ENCODE results near the gene EFCAB6.

The EFCAB6 gene

DNA sequence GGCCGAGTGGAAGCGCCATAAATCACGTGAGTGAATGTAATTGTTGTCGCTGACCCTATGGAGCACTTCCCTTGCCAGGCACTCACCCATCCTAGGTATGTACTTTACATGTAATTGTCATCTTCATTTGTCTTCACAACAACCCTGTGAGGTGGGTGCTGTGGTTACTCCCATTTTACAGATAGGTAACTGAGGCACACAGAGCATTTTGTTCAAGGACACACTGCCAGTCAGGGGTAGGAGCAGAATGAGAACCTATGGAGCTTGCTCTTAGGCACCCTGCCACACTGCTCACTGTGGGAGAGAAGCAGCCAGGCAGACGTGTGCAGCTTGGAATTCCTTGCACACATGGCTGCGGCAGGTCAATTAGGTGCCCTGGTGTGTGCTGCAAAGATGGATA is 785 bp upstream of the EFCAB6 start:
- DNase-seq = no peak

DNA sequence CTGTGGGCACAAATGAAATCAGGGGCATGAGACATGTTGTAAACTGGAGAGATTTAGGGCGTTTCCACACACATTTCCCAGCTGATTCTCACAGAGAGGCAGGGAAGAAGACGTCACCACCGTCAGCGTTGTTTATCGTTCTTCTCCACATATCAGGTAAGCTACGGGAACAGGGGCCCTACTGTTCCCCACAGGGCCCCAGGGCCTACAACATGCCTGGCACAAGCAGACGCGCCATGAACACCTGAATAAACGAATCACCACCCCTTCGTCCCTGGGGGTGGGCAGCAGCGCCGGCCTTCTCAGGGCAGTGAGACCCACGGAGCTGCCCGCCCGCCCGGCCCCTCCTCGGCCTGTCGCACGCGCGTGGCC is 342 bp downstream of the EFCAB6 start:
- no peak for DNase-seq

DNA sequence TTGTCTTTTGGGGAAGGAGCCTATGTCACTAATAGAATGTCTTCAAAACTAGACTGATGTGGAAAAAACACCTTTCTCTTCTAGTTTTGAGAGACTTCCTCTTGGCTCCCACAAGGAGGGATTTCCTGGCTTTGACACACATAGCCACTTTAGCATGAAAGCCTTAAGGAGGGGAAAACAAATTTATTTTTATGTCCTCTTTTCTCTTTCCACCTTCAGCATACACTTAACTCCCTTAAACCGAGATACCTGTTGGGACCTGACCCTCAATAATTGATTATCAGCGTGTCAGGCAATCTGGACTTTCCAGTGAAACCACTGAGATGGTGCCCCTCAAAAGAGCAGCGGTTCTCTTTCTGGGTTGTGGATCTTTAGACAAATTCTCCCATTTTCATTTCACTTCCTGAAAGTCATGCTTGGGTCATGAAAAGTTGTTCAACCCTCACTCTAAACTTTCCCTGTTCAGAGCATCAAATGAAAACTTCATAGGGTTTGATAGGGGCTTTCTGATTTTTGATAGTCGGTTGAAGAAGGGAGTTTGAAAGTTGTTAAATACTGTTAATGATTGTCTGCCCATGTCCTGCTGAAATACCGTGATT is 9.1 kb downstream of the EFCAB6 start:
- DNase-seq = no peak

DNA sequence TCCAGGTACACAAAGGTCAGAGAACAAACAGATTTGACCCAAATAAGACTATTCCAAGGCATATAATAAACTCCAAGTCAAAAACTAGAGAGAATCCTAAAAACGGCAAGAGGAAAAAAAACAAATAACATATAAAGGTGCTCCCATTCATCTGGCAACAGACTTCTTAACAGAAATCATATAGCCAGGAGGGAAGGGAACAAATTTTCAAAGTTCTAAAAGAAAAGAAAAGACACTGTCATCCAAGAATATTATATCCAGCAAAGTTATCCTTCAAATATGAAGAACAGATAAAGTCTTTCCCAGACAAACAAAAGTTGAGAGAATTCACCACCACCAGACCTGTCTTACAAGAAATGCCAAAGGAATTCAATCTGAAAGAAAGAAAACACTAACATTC is 11.1 kb downstream of the EFCAB6 start:
- DNase-seq = no peak

DNA sequence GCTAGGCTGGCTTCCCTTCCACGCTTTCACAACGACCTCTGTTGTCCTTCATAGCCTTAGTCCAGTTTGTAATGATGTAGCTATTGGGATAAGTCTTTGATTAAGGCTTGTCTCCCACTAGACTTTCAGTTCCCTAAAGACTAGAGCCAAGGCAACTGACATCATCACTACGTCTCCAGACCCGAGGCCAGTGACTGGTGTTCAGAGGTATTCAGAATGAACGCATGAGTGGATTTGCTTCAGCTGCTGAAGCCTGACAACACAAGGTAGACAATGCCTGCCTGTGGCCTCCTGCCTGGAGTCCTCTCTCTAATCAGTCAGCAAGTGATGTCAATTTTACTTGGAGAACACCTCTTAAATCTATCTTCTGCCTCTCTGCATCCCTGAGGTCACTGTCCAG is 13.6 kb downstream of the EFCAB6 start:
- no peak for DNase-seq

DNA sequence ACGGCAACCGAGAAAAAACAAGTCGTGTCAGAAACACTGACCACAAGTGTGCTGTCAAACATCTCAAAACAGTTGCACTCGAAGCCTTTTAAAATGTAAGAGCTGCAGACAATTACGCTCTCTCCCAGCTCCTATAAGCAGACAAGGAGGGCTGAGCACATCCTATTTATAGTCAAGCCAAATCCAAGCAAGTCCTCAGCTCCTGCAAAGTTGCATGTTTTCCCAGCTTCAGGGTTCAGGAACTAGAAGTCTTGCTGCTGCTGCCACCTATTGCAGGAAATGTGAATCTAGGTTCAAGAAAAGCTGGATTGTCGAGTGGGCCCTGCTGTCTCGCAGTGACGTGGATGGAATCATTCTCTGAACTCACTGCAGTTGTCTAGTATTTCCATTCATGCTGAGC is 15.5 kb downstream of the EFCAB6 start:
- peak; percentile 45 for DNase-seq

DNA sequence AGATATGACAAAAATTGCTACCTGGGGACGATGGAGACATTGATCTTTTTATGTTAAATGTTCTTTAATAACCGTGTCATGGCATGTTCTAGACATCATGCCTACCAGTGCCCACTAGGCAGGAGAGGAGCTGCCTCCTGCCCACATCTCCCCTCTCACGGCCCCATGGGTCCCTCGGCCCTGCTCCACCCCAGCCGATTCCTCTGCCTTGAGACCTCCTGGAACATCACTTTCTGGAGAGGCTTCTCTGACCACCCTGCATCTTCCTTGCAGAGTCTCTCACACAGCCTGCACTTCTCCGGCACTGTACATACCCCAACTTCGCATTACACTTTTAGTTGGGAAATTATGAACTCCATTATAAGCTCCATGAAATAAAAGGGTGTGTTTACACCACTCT is 16.8 kb downstream of the EFCAB6 start:
- DNase-seq = no peak

DNA sequence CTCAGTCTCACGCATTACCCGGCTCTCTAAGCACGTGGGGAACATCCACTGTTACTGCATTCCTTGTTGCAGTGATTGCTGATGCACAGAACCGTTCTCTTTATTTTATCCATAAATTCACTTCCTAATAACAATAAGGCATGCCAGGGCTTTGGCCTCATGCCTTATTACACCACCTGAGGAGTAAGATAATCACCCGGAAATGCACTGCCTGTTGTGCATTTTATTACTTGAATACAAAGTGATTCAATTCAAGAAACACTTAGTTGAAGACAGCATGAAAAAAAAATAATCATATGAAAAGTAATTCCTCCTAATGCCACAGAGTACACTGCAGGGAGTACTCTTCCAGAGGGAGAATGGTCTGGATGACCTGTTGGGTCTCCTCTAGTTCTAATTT is 19.2 kb downstream of the EFCAB6 start:
- DNase-seq = no peak

DNA sequence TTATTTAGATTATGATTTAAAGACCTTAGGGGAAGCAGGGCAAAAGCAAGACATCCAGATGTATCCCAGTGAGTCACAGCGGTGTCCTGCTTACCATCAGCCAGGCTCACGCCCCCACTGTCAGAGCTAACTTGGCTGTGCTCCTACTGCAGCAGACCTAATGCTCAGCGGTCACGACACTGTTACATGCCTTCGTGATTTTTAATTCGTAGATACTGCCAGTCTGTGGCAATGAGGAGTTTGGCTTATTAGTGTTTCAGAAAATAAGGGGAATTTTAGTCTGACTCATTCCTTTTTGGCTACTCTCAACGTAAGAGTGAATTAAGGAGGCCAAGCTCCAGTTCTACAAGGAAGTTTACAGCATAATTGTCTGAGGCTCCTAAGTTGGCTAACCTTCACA is 22.7 kb downstream of the EFCAB6 start:
- DNase-seq = no peak

DNA sequence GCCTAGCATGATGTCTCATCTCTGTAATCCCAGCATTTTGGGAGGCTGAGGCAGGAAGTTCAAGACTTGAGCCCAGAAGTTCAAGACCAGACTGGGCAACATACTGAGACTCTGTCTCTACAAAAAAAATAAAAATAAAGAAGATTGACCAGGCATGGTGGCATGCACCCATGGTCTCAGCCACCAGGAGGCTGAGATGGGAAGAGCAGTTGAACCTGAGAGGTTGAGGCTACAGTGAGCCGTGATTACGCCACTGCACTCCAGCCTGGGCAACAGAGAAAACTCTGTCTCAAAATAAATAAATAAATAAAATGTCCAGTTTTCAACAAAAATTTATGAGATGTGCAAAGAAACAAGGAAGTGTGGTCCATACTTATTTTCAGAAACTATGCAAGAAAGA is 28.3 kb downstream of the EFCAB6 start:
- DNase-seq = no peak

DNA sequence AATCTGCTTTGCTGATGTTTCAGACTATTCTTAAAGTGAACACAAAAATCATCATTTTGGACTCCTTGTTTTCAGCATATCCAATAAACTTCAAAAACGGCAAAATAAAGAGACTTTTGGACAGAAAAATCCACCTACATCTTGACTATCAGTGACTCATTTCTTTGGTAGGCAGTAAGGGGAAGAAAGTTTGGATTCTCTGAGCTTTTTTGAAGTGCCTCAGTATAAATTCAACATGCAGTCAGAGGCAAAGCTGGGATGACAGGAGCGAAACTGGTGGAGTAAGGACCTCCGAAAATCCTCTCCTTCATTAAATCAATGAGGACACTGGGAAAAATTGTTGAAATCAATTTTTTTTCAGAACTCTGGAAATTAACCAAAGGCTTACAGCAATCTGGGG is 29.7 kb downstream of the EFCAB6 start:
- no peak for DNase-seq

DNA sequence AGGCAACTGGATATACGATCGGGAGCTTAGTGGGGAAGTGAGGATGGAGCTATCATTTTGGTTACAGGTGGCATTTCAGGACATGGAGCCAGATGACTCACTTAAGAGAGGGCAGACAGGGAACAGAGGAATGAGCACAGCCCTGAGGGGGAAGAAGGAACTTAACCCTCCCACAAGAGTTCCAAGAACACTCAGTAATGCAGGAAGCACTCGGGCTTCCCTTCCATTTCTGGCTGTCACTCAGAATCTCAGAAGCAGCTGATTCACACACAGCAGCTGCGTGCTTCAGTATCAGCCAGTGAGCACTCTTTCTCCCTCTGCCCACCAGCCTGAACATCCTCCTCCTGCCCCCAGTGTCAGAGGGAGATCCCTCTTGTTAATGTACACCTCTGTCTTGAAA is 34.8 kb downstream of the EFCAB6 start:
- no peak for DNase-seq

DNA sequence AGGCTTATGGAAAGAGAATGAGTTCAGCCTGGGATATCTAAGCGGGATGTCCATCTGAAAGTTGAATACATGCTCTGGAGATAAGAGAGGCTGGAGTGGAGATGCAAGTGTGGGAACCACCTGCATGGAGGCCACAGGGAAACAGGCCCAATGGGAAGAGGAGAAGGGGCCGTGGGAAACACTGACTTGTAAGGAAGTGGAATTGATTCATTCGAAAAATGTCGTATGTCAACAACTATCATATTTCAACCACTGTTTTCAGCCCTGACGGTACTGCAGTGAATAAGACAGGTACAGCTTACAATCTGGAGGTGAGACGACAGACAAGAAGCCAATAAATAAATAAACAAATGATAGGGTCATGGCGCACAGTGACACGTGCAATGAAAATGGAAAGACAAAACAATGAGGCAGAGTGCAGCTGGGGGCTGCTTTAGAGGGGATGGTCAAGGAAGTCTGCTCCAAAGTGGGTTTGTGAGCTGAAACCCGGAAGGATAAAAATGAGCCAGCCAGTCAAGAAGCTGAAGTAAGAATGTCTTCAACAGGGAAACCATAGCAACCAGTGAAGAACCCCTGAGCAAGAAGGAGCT is 35.9 kb downstream of the EFCAB6 start:
- no peak for DNase-seq

DNA sequence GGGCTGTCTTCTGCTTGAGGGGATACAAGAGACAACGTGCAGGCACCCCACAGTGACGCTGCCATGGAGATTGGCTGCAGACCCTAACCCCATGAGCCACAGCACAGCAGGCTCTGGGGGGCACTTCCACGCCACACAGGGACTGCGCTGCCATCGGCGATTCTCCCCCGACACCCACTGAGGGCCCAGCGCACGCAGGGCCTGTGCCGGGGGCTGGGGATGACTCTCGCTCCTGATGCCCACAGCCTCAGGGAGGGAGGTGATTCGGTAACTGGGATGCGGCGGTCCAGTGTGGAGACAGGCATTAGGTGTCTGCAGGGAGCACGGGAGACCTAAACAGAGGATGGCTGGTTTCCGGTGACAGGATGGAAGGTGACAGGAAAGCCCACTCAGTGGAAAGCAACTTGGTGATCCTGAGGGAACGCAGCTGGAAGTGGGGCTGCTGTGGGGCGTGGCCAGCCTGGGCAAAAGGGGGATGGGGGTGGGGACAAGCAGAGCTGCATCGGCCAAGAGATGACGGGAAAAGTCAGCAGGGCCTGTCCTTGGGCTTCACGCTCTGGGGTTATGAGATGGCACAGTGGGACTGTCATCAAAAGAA is 37.7 kb downstream of the EFCAB6 start:
- DNase-seq = no peak

DNA sequence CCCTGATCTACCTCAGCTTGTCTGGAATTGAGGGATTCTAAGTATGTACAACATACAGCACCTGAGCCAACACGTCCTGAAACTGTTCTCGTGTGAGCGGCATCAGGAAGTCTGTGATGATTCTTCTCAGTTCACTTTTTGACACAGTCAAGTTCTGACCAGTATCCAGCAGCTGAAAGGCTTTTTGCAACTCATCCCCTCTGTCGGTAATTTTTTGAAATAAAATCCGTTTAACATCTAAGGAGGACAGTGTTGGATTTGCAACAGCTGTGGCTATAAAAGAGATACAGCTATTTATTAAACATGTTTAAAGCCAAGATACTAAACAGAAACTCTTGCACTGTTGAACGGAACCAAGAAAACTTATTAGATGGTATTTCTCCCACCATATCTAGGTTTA is 39.3 kb downstream of the EFCAB6 start:
- no peak for DNase-seq

DNA sequence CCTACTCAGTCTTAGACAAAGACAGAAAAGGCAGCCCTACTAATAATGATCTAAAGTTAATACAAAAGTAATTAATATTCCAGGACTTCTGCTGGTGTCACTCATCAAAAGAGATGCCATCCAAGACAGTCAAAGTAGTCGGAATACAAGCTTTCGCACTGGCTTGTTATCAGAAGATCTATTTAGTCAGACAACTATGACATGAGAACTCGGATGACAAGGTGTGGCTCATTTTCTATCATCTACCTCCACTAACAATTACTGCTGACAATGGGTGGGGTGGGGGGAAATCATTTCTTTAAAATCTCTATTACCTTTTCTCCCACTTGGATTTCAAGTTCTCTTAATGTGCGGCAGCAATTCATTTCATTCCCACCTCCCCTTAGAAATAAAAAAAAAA is 56.7 kb downstream of the EFCAB6 start:
- no peak for DNase-seq

DNA sequence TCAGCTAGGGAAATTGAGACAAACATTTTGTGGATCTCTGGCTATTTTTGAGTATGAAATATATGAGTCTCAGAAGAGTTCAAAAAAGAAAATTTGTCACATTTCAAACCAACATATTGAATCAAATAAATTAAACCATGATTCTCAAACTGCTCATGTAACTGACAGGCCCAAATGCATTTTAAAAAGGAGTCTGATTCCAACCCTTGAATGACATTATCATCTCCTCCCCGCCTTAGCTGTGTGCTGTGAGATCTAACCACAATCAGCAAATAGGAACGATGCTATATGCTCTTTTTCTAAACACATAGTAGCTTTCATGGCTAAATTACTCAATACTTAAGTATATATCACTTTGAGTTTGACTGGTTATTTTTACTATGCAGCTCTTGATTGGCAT is 57.1 kb downstream of the EFCAB6 start:
- no peak for DNase-seq

DNA sequence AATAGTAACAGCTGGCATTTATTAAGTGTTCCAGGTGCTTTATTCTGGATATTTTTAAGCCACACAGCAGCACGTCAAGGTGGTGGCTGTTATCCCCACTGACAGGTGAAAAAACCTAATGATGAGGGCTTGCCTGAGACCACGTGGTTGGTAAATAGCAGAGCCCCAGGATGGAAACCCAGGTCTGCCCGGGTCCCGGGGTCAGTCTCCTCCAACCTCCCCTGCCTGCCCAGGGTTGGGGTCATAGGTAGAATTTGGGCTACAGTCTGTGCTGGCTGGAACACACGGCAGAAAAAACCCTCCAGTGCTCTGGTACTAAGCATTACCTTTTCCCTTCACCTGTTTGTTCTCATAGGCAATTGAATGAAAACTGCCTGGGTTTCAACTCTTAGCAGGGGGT is 57.9 kb downstream of the EFCAB6 start:
- DNase-seq = no peak

DNA sequence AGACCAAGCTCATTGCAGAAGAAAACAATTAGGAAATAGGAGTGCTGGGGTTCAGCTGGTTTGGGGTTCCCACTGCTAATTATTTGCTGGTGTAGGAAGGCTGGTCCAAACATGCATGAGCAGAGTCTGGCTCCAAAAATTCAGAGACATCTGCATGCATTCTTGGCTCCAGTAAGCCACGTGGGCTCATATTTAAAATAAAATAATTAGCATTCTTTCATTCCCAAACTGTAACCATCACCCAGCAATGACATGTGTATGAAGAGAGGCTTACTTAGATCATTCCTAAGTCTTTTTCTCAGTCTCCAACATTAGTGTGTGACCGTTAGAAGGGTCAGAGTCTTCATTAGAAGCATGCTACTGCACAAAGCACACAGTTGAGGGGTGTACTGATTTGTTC is 58.4 kb downstream of the EFCAB6 start:
- no peak for DNase-seq

DNA sequence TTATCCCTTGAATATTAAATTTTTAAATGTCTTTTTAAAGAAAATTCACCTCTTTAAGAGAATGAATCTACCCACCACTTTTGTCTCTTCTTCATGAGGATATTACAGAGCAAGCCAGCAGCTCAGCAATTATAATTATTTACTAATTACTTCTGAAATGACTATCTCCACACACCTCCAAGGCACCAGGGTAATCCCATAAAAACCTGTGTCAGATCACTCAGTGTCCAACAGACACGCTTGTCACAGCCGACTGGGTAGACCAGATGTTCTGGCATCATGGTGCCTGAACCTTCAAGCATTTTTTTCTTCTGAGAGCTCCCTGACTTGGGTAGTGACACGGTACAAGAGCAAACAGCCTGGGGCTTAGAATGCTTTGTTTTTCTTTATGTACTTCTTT is 61.4 kb downstream of the EFCAB6 start:
- peak; percentile 89 for DNase-seq

DNA sequence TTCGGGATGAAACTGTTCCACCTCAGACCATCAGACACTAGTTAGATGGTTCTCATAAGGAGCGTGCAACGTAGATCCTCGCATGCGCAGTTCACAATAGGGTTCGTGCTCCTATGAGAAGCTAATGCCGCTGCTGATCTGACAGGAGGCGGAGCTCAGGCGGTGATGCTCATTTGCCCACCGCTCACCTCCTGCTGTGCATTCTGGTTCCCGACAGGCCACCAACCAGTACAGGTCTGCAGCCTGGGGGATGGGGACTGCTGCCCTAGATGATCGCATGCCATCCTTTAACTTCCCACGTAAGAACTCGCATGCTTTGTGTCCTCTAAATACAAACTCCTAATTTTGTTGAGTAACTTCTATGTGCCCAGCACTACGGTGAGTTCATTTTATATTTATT is 62.6 kb downstream of the EFCAB6 start:
- DNase-seq = no peak

DNA sequence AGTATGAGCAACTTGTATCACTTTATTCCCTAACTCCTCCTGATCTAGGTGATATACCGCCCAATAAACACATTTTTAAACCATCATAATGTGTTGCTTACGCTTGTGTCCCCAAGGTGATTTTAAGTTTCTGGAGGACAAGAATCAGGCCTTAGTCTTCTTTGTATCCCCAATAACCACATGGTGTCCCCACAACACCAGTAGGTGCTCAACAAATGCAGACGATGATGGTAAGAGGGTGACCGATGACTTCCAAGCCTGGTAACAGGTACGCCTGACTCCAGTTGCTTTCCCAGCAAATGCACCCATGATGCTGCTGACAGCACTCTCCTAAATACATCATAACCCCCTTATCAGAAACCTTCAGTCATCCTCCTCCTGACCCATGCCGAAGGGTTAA is 64.2 kb downstream of the EFCAB6 start:
- DNase-seq = no peak

DNA sequence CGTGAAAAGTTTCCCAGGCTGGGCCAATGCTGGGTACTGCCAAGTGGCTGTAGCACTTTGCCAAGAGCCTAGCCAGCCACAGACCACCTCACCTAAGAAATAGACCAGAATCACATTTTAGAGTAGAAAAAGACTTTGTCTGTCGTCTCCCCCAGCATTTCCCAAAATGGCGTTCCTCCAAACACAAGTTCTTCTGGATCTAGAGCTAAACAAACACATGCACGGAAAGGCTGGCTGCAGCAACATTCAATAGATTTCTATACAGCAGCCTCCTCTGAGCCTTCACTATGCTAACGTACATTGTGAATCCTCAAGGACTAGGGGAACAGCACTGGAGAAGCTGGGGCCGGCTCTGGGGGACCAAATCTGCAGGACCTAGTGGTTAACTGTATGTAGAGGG is 65.0 kb downstream of the EFCAB6 start:
- no peak for DNase-seq

DNA sequence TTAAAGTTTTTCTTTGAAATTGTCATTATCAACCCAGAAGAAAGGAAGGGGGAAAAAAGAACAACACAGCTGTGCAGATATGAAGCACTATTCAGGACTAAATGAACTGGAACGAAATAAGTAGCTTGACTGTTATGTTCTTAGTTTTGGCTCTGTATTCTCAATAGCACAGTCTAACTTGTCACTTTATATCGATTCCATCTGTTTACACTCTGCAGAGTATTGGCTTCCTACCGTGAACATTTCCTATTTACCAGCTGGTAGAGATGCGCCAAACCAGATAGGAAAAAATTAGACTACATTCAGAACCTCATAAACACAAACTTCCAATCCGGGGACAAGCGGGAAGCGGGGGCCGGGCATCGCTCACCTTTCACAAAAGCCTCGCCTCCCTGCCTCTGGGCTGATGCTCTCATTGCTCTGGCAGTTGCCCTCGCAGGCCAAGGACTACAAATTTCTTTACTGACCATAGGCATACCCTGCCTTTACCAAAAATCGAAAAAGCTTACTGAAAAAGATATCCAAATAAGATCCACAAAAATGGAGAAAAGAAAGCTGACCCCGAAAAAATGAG is 66.2 kb downstream of the EFCAB6 start:
- DNase-seq = no peak

DNA sequence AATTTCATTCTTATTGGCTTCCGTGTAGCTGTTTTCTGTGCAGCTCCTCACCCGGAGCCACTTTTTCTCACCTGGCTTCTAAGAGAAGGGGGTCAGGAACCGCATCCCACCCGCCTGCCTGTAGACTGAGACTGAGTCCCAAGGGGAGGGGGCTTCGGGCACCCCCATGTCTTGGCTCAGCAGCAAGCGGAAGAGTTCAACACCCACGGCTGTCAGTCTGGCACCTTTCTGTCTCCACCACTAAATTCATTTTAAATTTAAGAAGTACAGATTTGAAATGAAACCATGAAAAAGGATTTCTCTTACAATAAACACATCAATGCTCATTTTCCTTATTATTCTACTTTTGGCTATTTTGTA is 66.7 kb downstream of the EFCAB6 start:
- no peak for DNase-seq
